Testis (tissue), 3 donors: ENCODE data around the gene MYOM3. TPM values are rescaled to one million over a fixed set of nuclear protein-coding genes. Genes with fewer than 3 reads are reported as not detected.
A peak's percentile ranks its signal among the peaks of the same experiment; 100 is the strongest.

Source experiments
- DNase-seq: peaks from one replicate; pipeline ENCODE4 v3.0.0-alpha.2; 2019
- H3K27ac ChIP-seq, 2 donors: fragments of 200-600 bp; sonication (generic); one replicate each; pipeline ENCODE4 v1.5.1; 2019
- H3K27me3 ChIP-seq: fragments of 200-600 bp; sonication (generic); one replicate; pipeline ENCODE4 v1.5.1; 2019
- H3K36me3 ChIP-seq: fragments of 200-600 bp; sonication (generic); one replicate; pipeline ENCODE4 v1.5.1; 2017; ENCODE audit warnings: low read depth; ENCODE audit errors: missing control alignments
- H3K4me1 ChIP-seq: fragments of 200-600 bp; sonication (generic); one replicate; pipeline ENCODE4 v1.5.1; 2019
- H3K4me3 ChIP-seq, 2 donors: fragments of 200-600 bp; sonication (generic); one replicate each; pipeline ENCODE4 v1.5.1; 2017 to 2019
- H3K9me3 ChIP-seq: fragments of 200-600 bp; sonication (generic); one replicate; pipeline ENCODE4 v1.5.1; 2017
- CTCF ChIP-seq, 3 experiments: fragments of 450-650 bp in 2 of 3; fragments of 200-600 bp in 1 of 3; sonication (generic) in 1 of 3; IDR thresholded peaks; one replicate each; pipeline ENCODE4 v1.5.1; 2016 to 2019; ENCODE audit warnings: antibody characterized with exemption in 3 of 3, mild to moderate bottlenecking in 2 of 3, moderate library complexity in 1 of 3
- POLR2A ChIP-seq: fragments of 450-650 bp; IDR thresholded peaks from one replicate; pipeline ENCODE4 v1.6.1; 2017; ENCODE audit warnings: antibody characterized with exemption, mild to moderate bottlenecking, moderate library complexity
- WGBS, 2 donors: methylation state at CpG; one replicate each; pipeline ENCODE4 v1.1.5; 2018; 5-methylcytosine and 5-hydroxymethylcytosine counted together
- intact Hi-C: fragments of 100-400 bp; cut with DNase I; formaldehyde crosslinking; loops from one replicate; pipeline ENCODE4 v1.15.1; 2023; ENCODE audit warnings: low total_unique reads
- polyA plus RNA-seq: library from polyadenylated mRNA; stranded (reverse); fragments of 350-450 nt; fragmentation: Illumina TruSeq; extraction: RNeasy Lipid Tissue Mini Kit (QIAGEN cat#74804); gene quantifications from one replicate; pipeline ENCODE4 v1.2.3, GENCODE V29; 2014; ENCODE audit warnings: low read depth, low replicate concordance; ENCODE audit not compliant: insufficient read depth
- total RNA-seq, 2 donors: library from RNA; depleted of rRNA; stranded (reverse); fragments of >200 nt; gene quantifications; one replicate each; pipeline ENCODE4 v1.2.3, GENCODE V29; 2016

MYOM3 gene
- total and polyA plus RNA-seq, 3 donors from 2014 or later, result 22.4 to 39.5 (median 26.8) TPM

GRCh38 chr1:24100945-24101737 lies 10.8 kb downstream of the MYOM3 start:
- no peak overlapping the region for H3K27ac ChIP-seq
- 34 to 39% methylated on average over 12 to 13 of the region's 13 CpGs for WGBS, 2 donors
- peaks cover 37% of the 10 kb centered on the region for H3K4me1 ChIP-seq
- H3K9me3 ChIP-seq, result no peaks in the 10 kb centered on the region
- H3K36me3 ChIP-seq, result no peaks in the 10 kb centered on the region
- H3K27me3 ChIP-seq, result no peaks in the 10 kb centered on the region
- peak; percentile 78 for DNase-seq
- intact Hi-C loops, result no loop called here
- TF ChIP-seq CTCF (IDR thresholded peaks at IDR 0.05) (no peak), POLR2A (no peak)
- no peak overlapping the region for H3K4me3 ChIP-seq

- H3K4me1 ChIP-seq, result peaks cover 27% of the 10 kb centered on the region
- no peaks in the 10 kb centered on the region for H3K36me3 ChIP-seq
- H3K9me3 ChIP-seq, result no peaks in the 10 kb centered on the region
- intact Hi-C loops, result no loop called here
- no peak overlapping the region for H3K4me3 ChIP-seq
- H3K27ac ChIP-seq, result no peak overlapping the region
- WGBS, 2 donors, result 74% methylated on average over 12 of the region's 12 CpGs
- no peak for DNase-seq
- TF ChIP-seq POLR2A, result no peak
- no peaks in the 10 kb centered on the region for H3K27me3 ChIP-seq
These were observed 12.8 kb downstream of the MYOM3 start for GRCh38 chr1:24098943-24099638.

- peaks cover 27% of the 10 kb centered on the region for H3K4me1 ChIP-seq
- 92 to 93% methylated on average over 5 of the region's 5 CpGs for WGBS, 2 donors
- TF ChIP-seq CTCF (IDR thresholded peaks at IDR 0.05) (no peak), POLR2A (no peak)
These were observed 13.8 kb downstream of the MYOM3 start for GRCh38 chr1:24098102-24098501.

GRCh38 chr1:24097663-24098062 lies 14.3 kb downstream of the MYOM3 start:
- Histone ChIP-seq H3K9me3 (no peaks in the 10 kb centered on the region), H3K4me3 (no peak overlapping the region), H3K27ac (no peak overlapping the region), H3K36me3 (no peaks in the 10 kb centered on the region), H3K4me1 (peaks cover 22% of the 10 kb centered on the region), H3K27me3 (no peaks in the 10 kb centered on the region)
- WGBS, 2 donors, result 86 to 93% methylated on average over 6 to 11 of the region's 11 CpGs
- intact Hi-C loops, result no loop called here
- no peak for TF ChIP-seq CTCF (IDR thresholded peaks at IDR 0.05)
- no peak for TF ChIP-seq POLR2A
- no peak for DNase-seq

More at GRCh38 chr1:24098102-24098501, 13.8 kb downstream of the MYOM3 start:
- Histone ChIP-seq H3K27me3 (no peaks in the 10 kb centered on the region), H3K27ac (no peak overlapping the region), H3K9me3 (no peaks in the 10 kb centered on the region), H3K36me3 (no peaks in the 10 kb centered on the region), H3K4me3 (no peak overlapping the region)
- intact Hi-C loops, result no loop called here
- DNase-seq, result no peak

GRCh38 chr1:24096739-24097103 lies 15.2 kb downstream of the MYOM3 start:
- H3K27me3 ChIP-seq, result no peaks in the 10 kb centered on the region
- WGBS, 2 donors, result 79 to 100% methylated on average over 2 to 5 of the region's 5 CpGs
- no peaks in the 10 kb centered on the region for H3K9me3 ChIP-seq
- intact Hi-C loops, result no loop called here
- no peak overlapping the region for H3K27ac ChIP-seq
- TF ChIP-seq POLR2A (no peak), CTCF (IDR thresholded peaks at IDR 0.05) (no peak)
- H3K4me3 ChIP-seq, result no peak overlapping the region
- peaks cover 15% of the 10 kb centered on the region for H3K4me1 ChIP-seq
- no peak for DNase-seq
- no peaks in the 10 kb centered on the region for H3K36me3 ChIP-seq
